WERI-Rb-1 (cell line): ENCODE results near the gene MTERF2.
"Not testable (repeated sequence)": the region's sequence is repeated elsewhere in the genome, so short reads cannot be mapped to it uniquely, and the experiment has no call there.

Experiments
- DNase-seq: peaks from one replicate; pipeline ENCODE4 v3.0.0-alpha.2; 2020
- H3K27ac ChIP-seq: fragments of 250-450 bp; sonication (Bioruptor Pico); 2 replicates; pipeline ENCODE4 v1.5.1; 2020; ENCODE audit warnings: mild to moderate bottlenecking, moderate library complexity
- H3K27me3 ChIP-seq: fragments of 250-450 bp; sonication (Bioruptor Pico); 2 replicates; pipeline ENCODE4 v1.5.1; 2021; ENCODE audit warnings: mild to moderate bottlenecking, low read depth, moderate library complexity; ENCODE audit not compliant: insufficient read depth, severe bottlenecking
- H3K36me3 ChIP-seq: fragments of 250-450 bp; sonication (Bioruptor Pico); 2 replicates; pipeline ENCODE4 v1.5.1; 2020; ENCODE audit warnings: mild to moderate bottlenecking, moderate library complexity
- H3K4me3 ChIP-seq: 2 replicates; pipeline ENCODE4 v1.5.1; 2011; ENCODE audit warnings: low read depth, mild to moderate bottlenecking, control low read depth, low read length
- H3K9me3 ChIP-seq: fragments of 250-450 bp; sonication (Bioruptor Pico); 2 replicates; pipeline ENCODE4 v1.5.1; 2021; ENCODE audit warnings: mild to moderate bottlenecking, moderate library complexity; ENCODE audit not compliant: severe bottlenecking
- TF ChIP-seq, protein P1 (sequence below): IDR thresholded peaks from 2 replicates; pipeline ENCODE4 v1.5.1; 2011; ENCODE audit warnings: low read depth, mild to moderate bottlenecking, control low read depth, inconsistent platforms, low read length

Gene MTERF2

DNA sequence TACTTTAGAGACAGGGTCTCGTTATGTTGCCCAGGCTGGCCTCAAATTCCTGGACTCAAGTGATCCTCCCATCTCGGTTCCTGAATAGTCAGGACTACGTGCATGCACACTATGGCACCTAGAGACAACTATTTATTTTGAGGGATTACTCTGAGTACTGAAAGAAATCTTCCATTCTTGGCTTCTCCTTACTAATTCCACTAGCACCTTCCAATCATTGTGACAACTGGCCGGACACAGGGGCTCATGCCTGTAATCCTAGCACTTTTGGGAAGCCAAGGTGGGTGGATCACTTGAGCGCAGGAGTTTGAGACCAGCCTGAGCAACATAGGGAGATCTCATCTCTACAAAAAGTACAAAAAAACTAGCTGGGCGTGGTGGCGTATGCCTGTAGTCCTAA lies 42.1 kb upstream of the MTERF2 start:
- H3K27me3 ChIP-seq: no peaks in the 10 kb centered on the region
- H3K4me3 ChIP-seq: no peak overlapping the region
- H3K9me3 ChIP-seq: no peaks in the 10 kb centered on the region
- H3K27ac ChIP-seq: no peak overlapping the region
- DNase-seq: no peak
- H3K36me3 ChIP-seq: no peaks in the 10 kb centered on the region
- TF ChIP-seq, protein P1, sequence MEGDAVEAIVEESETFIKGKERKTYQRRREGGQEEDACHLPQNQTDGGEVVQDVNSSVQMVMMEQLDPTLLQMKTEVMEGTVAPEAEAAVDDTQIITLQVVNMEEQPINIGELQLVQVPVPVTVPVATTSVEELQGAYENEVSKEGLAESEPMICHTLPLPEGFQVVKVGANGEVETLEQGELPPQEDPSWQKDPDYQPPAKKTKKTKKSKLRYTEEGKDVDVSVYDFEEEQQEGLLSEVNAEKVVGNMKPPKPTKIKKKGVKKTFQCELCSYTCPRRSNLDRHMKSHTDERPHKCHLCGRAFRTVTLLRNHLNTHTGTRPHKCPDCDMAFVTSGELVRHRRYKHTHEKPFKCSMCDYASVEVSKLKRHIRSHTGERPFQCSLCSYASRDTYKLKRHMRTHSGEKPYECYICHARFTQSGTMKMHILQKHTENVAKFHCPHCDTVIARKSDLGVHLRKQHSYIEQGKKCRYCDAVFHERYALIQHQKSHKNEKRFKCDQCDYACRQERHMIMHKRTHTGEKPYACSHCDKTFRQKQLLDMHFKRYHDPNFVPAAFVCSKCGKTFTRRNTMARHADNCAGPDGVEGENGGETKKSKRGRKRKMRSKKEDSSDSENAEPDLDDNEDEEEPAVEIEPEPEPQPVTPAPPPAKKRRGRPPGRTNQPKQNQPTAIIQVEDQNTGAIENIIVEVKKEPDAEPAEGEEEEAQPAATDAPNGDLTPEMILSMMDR: no peak

DNA sequence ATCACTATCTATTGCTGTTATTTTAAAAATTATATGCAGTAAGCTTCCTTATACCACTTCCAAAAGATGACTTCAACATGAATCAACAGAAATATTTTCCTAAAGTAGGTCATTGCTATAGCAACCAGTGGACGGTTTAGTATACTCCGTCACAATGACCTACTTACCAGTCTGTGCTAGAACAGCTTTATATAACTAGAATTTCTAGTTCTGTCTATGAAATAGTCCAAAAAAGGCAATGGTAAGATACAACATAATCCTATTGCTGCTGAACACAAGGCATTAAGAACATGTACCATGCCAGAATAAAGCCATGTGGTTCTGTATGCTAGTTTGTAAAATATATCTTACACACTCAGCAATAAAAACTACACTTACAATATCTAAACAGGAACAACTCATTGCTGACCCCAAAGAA lies 40.7 kb upstream of the MTERF2 start:
- no peak for DNase-seq
- TF ChIP-seq, protein P1: no peak
- Histone ChIP-seq H3K4me3 (no peak overlapping the region), H3K27me3 (no peaks in the 10 kb centered on the region), H3K27ac (no peak overlapping the region; the same call in 1 of the 2 replicates), H3K9me3 (no peaks in the 10 kb centered on the region), H3K36me3 (no peaks in the 10 kb centered on the region)

DNA sequence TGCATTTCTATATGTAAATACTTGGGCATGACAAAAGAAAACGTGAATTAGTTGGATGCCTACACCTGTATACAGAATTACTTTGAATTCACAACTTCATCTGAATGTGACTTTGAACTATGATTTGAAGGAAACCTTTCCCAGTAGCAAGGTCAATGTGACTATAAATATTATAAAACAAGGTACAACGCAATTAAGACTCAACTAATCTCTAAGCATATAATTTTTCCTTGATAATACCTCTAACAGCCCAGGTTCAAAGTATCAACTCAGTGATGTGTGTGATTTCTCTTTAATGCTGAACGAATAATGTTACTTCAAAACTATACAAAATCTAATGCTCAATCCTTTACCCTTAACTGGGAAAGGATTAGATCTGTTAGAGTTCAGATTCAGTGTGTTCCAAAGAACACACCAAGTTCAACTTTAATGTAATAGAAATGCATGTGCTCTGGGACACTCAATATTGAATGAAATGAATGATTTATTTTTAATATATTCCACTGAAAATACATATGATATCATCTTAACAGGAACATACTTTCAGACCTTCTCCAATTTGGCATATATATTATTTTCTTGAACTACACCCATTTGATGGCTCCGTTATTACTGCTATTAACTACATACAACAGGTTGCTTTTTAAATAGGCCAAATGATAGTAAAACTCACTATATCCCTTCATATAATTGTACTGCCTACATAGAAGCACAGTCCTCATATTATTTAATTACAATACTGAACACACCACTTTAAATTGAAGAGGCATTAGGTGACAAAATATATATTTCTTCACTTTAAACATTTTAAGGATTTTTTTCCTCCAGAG lies 40.1 kb upstream of the MTERF2 start:
- TF ChIP-seq, protein P1: no peak
- Histone ChIP-seq H3K27ac (peak overlapping the region; percentile 42), H3K36me3 (no peaks in the 10 kb centered on the region), H3K9me3 (no peaks in the 10 kb centered on the region), H3K27me3 (no peaks in the 10 kb centered on the region), H3K4me3 (no peak overlapping the region)
- DNase-seq: no peak

DNA sequence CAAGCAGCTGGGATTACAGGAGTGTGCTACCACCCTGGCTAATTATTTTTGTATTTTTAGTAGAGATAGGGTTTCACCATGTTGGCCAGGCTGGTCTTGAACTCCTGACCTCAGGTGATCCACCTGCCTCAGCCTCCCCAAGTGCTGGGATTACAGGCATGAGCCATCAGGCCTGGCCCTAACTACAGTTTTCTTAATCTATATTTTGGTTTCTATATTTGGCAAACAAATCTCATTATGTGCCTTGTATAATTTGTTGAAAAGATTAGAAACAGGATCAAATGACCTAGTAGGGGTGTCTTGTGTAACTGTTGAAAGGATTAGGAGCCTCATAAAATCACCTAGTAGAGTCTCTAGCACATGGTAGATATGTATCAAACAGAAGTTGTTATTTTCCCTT lies 39.4 kb upstream of the MTERF2 start:
- H3K36me3 ChIP-seq, H3K27me3 ChIP-seq, H3K4me3 ChIP-seq, H3K27ac ChIP-seq, DNase-seq, H3K9me3 ChIP-seq: not testable (repeated sequence)

DNA sequence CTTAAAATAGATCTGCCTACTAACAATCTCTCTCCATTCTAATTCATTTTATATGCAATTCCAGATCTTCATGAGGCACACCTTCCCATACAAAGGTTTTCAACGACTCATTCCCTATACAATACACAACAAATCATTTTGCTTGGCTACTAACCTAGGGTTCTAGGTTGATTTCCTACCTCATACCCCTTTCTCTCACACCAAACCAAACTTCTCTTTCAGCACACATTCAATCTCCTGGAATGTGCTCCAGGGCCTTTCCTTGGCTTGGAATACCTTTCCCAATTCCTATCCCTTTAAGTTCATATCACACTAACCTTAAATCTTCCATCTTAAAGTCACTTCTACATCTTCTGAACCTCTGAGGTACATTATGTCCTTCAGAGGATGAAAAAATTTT lies 38.7 kb upstream of the MTERF2 start:
- TF ChIP-seq, protein P1: no peak
- no peak for DNase-seq
- Histone ChIP-seq H3K4me3 (no peak overlapping the region), H3K27ac (no peak overlapping the region), H3K27me3 (no peaks in the 10 kb centered on the region), H3K9me3 (no peaks in the 10 kb centered on the region), H3K36me3 (no peaks in the 10 kb centered on the region)

DNA sequence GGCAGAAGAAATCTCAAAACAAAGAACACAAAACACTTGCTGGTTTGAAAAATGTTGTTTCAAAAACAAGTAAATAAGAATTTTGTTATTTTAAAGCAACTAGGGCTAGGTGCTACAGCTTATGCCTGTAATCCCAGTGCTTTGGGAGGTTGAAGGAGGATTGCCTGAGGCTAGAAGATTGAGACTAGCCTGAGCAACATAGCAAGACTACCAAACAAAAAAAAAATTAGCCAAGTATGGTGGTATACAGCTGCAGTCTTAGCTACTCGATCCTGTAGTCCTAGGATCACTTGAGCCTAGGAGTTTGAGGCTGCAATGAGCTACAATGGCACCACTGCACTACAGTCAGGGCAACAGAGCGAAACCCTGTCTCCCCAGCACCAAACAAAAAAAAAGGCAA lies 32.6 kb upstream of the MTERF2 start:
- H3K27ac ChIP-seq: no peak overlapping the region

More for the DNA sequence above, 32.6 kb upstream of the MTERF2 start:
- Histone ChIP-seq H3K36me3 (no peaks in the 10 kb centered on the region), H3K9me3 (no peaks in the 10 kb centered on the region), H3K27me3 (no peaks in the 10 kb centered on the region), H3K4me3 (no peak overlapping the region)
- TF ChIP-seq, protein P1: no peak
- DNase-seq: no peak
